Skin of body (tissue), 2 donors: Measurements from ENCODE around the gene PPP2R2D. TPM values are rescaled to one million over a fixed set of nuclear protein-coding genes. Genes with fewer than 3 reads are reported as not detected.

Experiments used
- DNase-seq: peaks from one replicate; lab custom pipeline; 2025; lab: John Stamatoyannopoulos, UW
- total RNA-seq: library from RNA; depleted of rRNA; stranded (reverse); fragments of >200 nt; gene quantifications from one replicate; pipeline ENCODE4 v1.2.3, GENCODE V29; 2014

PPP2R2D gene
- total RNA-seq, 1 donor from 2014 or later, result 39.4 TPM

DNA sequence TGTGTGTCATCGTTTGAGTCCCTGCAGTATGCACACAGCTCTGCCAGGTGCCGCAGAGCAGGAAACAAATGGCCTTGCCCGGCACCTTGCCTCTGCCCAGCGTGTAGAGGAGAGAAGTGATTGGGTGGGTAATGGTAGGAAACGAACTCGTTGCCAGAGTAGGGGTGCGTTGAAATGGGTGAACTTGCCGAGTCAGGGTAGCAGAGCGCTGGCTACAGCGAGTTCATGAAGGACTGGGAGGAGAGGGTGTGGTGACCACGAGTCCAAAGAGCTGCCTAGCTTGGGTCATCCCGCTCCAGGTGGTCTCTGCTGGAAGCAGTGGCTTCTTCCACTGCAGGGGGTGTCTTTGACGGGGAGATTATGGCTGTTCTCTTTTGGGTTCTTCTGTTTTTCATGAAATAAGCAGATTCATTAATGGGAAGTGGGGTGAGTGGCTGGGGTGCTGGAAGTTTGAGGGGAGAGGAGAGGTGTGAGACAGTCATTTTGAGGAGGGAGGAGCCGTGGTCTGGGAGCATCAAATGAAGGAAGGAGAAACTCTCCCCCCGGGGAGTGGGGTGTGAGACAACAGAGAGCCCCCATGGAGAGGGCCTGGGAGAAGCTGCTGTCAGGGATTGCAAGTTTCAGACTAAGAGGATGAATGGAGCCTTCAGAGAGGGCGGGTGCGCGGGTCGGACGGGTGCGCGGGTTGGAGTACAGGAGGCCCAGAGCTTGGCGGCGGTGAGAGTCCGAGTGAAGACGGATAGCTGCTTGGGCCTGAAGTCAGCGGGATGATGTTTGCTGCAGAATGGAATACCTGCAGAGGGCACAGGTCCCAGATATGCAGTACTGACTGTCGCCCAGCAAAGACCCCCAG lies 26.2 kb downstream of the PPP2R2D start:
- DNase-seq, result no peak

DNA sequence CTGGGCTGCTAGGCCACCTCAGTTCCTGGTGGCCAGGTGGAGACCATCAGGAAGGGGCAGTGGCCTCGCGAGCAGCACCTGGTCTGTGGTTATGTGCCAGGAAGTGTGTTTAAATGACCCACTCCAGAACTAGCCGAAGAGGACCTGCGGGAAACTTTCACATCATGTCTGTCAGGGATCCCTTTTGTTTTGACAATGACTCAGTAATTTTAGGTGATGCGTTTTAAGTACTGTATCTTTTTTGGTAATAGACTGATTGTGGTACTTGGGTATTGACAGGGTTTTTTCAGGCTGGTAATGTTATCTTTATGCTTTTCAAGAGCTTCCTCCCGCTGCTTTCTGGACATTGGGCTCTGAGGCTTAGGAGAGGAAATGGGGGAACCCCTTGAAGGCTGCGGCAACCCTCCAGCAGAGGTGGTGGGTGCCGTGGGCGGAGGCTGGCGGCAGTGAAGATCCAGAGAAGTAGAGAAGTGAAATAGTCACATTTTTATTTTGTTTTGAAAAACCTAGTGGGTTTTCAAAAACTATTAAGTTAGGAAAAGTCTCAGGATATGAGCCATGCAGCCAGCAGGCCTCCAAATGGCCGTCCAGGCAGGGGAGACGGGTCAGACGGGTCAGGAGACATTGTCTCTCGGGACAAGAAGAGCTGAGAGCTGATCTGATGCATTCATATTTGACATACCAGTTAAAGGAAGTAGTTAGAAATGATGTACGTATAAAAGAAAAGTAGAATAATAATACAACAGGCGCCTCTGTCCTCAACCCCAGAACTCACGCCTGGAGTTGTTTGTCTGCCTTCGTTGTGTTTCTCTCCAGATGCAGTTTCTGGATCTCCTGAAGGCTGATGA lies 27.7 kb downstream of the PPP2R2D start:
- DNase-seq, result no peak

DNA sequence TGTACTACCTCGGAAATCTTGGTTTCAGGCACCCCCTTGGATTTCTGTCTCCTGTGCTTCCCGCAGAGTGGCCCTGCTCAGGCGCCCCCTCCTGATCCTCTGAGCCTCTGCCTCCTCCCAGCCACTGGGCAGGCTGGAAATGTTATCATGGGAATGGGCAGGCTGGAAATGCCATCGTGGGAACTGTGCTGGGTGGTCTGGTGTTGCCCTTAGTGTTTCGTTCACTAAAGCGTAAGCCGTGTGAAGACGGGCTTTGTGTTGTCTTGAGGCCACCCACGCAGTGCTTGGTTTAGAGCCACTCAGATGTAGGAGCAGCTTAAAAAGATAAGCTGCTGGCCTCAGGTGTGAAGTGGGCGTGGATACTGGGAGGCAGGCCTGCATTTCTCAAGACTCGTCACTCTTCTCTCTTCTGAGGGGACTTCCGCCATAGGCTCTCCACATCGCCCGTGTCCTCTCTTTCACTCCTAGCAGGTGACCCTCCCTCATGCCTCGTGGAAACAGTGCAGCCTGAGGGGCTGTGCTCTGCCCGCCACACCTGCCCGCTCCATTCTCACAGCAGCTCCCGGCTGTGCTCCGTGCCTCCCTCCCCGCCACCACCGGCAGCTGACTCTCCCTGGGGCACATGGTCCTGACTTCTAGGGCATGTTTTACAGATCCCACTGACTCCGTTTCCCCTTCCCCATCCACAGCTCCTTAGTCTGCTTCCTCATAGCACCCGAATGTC lies 28.5 kb downstream of the PPP2R2D start:
- no peak for DNase-seq

DNA sequence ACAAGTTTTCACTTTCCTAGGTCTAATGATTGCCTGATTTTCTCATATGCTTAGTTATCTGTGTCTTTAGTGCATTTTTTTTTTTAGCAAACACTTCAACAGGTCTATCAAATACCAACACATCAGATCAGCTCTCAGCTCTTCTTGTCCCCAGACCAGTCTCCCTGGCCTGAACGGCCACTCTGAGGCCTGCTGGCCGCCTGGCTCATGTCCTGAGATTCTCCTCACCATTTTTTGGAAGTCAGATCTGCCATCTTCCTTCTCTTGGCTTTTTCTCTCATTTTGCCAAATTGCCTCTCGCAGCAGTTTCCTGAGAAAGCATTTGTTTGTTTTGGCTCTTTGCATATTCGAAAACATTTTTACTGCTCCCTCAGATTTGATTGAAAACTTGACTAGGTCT lies 29.3 kb downstream of the PPP2R2D start:
- DNase-seq, result no peak

DNA sequence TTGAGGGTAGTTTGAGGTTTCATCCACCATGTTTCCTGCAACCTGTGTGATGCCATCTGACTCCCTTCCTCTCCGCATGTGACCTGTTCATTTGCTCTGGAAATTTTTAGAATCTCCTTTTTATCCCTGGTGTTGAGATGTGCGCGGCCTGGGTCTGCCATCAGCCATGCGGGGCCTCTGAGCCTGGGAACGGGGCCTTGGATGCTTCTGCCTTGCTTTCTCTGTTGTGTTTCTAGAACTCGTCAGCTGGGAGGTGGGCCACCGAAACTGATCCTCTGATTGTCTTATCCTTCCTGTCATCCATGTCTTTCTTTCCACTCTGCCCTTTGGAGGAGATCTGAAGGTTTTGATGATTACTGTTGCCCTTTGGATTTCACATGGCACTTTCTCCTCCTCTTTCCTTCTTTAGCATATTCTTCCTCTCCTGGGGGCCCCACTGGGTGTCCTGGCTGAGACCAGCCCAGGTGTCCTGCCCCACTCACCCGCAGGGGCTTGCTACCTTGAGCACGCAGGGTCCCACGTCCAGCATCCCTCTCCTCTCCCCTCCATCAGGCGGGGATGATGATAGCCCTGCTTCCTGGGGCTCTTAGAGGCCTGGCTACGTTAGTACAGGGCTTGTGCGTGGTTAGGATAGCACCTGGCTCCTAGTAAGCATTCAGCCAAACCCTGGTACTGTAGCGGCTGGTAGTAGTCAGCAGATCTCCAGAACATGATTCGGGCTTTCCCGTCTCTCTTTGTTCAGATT lies 29.9 kb downstream of the PPP2R2D start:
- DNase-seq, result no peak

DNA sequence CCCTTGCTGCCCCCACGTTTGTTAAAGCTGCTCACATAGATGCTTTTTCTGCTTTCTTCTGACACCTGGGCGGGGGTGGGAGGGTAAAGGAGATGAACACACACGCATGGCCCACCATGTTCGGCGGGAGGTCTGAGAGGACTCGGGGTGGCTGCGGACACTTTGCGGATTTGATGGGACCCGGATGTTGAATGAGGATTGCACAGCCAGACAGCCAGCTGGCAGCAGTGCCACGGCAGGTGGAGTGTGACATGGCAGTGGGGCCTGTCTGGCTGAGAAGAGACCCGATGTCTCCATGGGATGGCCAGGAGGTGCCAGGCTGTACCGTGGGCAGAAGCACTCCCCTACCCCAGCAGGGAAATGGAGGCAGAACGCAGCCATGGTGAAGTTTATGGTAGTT lies 31.2 kb downstream of the PPP2R2D start:
- no peak for DNase-seq

DNA sequence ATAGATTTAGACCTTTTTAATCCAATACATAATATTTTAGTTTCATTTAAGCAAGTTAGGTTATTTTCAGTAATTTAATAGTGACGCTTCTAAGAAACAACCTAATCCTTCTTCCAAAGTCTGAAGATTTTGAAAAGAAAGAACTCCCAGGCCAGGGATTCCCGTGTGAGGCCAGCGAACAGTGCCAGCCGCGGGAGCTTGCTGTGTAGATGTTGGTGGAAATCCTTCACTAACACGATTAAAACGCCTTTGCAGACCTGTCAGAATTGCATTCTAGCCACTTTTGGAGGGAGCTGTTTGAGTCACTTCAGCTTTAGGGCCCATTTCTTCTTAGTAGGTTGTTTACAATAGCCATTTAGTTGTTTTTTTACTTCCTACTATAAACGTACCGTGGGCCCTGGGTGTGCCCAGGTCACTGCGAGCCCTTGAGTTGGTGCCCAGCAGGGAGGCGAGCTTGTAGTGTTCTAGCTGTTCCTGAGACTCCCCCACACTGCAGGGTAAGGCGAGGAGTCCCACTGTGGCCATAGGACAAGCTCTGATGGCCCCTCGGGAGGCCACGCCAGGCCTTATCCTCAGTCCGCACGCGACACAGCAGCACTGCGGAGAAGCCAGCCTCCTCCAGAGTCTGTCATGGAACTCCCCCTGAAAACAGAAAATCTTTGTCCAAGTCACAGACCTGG lies 32.3 kb downstream of the PPP2R2D start:
- no peak for DNase-seq

DNA sequence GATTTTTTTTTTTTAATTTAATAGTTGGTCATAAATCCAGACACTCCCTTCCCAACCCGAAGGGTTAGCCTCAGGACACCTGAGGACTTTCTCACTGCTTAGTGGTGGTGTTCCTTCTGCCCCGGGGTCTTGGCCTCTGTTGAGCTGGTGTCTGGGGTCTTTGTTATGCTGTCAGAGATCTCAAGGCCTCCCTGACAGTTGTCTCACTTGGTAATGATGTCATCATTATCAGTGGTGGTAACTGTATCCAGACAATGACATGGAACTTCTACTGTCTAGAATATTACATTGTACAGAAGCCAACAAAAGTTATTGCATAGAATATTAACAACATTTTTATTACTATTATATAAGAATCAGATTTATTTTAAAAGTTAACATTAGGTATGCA lies 32.9 kb downstream of the PPP2R2D start:
- no peak for DNase-seq

DNA sequence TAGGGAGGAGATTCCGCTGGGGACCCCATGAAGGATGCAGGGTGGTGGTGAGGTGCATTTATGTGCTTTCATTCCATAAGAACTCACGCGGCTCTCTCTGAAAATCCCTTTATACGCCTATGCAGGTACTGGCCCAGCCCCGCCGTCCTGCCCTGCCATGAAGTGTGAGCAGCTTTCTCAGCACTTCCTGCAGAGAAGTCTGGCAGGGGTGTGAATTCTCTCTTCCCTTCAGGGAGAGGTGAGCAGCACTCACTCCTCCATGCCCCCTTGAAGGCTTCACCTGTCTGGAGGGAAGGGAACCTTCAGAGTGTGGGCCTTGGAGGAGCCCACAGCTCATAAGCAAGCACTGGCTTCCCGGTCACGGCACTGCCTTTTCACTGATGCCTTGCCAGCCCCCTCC lies 34.0 kb downstream of the PPP2R2D start:
- no peak for DNase-seq

DNA sequence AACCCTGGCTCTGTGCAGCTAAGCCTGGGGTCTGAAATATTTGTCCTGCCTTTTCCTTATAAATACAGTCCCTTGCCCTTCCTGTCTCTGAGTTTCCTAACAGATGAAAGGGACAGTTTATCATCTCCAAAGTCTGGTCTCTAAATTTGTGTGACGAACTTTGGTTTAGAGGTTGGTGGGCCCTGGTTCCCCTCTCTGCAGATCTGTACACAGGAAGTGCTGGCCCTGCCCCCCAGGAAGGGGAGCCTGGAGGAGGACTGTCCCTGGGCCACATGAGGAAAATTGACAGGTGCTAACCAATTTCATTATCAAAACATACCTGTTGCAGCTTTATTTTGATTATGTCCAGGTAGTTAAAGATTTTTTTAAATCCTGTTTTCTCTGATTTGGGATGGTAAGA lies 34.5 kb downstream of the PPP2R2D start:
- DNase-seq, result no peak

DNA sequence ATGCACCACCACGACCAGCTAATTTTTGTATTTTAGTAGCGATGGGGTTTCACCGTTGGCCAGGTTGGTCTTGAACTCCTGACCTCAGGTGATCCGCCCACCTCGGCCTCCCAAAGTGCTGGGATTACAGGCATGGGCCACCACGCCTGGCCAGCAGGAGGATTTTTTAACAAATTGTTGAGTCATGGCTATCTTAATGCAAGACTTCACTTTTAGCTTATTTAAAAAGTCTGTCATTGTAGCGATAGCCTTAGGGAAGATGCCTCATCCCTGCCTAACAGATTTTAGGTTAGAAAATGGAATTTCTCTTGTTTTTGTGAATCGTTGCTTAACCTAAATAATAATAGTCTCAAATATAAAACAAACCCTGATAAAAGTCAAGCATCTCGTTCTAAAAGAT lies 35.5 kb downstream of the PPP2R2D start:
- DNase-seq, result no peak

DNA sequence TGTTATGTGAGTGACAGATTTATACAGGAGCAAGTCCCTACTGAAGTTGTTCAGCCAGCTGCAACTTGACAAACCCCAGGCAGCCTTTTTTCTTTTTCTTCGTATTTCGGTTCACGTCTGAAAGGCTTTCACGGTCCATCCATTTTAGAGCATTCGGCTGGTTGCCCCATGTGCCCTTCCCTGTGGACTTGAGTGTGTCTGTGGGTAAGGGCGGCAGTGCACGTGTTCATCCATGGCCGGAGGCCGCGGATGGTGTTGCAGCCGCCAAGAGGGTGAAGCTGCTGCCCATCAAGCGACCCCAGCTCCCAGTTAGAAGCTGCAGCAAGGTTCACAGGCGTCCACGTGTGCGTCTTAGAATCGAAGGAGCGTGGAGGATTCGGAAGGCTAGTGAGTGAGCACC lies 35.9 kb downstream of the PPP2R2D start:
- no peak for DNase-seq

DNA sequence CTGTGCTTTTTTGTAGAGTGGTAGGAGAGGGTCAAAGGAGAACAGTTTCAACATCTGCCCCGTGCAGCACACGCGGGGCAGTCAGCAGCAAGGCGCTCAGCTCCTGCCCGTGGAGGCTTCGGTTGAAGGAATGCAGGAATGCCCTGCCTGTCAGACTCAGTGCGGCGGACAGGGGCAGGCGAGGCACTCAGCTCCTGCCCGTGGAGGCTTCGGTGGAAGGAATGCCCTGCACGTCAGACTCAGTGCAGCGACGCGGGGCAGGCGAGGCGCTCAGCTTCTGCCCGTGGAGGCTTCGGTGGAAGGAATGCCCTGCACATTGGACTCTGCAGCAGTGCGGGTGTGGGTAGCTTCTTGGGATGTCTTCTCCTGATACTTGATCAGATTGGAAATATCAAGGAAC lies 37.0 kb downstream of the PPP2R2D start:
- no peak for DNase-seq

DNA sequence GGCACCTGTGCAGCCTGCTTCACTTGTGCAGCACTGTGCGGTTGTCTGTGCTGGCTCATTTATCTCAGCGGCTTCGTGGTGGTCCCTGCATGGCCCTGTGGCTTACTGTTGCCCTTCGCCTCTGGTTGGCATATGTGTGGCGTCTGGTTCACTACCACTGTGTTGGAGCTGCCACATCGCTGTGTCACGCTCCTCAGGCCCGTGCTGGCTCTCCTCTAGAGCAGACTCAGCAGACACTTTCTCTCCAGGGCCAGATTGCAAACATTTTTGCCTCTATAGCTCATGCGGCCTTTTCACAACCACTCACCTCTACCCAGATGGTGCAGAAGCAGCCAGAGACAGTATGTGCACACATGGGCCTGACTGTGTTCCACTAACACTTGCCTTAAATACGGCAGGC lies 37.9 kb downstream of the PPP2R2D start:
- no peak for DNase-seq

DNA sequence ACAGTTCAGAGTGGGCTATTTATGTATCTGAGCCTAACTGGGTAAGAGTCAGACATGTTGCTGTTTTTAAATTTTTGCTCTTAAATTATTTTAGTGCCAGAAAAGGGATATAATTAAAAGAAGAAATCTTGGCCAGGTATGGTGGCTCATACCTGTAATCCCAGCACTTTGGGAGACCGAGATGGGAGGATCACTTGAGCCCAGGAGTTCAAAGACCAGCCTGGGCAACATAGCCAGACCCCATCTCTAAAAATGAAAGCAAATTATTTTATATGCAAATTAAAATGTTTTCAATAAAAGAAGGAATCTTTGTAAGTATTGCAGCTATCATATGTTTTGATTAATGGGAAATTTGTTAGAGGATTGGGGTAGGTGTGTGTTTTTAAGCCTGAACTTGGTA lies 41.6 kb downstream of the PPP2R2D start:
- no peak for DNase-seq

DNA sequence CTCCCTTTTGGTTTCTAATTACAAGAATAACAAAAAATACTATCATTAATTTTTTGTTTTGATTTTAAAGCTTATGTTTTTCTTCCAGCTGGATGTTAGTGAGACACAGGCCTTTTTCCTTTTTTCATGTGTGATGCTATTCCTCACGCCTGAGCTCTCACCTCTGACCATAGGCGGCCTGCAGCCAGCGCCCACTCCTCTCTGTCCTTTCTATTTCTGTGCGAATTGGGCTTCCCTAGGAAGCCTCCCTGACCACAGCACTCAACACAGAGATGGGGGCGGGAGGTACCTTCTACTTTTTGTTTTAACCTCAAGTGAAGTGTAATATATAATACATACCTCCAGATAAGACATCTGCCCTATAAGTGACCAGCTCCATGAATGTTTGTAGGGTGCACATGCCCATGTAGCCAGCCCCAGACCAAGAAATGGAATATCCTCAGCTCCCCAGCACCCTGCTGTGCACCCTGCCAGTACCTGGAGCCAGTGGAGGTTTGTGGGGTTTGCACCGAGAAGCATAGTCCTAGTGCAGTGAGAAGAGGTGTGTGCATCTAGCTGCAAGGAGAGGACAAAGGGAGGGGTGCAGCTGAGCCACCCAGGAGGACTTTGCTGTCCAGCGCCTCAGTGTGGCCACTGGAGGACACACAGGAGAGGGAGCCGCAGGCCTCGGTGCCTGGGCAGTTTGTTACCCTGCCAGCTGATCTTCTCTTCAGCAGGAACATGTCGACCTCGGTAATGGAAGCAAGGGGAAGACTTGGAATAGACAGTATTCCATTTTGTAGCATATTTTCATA lies 42.4 kb downstream of the PPP2R2D start:
- DNase-seq, result no peak

DNA sequence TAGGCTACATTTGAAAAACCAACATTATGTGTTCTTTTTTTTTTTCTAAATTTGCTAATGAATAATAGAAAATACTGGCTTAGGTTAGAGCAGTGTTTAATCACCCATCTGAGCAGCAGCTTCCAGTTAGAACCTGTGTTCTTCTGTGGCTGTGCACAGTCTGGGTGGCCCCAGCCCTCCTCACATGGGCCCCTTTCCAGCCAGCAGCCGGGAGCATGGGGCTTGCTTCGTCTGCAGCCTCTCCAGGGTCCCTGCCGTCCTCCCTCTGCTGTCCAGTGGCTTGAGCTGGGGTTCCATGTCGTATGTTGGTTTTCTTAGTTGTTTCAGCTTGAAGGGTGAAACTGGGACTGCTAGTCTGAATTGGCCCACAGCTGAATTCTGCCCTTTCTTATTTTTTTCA lies 43.6 kb downstream of the PPP2R2D start:
- DNase-seq, result no peak

DNA sequence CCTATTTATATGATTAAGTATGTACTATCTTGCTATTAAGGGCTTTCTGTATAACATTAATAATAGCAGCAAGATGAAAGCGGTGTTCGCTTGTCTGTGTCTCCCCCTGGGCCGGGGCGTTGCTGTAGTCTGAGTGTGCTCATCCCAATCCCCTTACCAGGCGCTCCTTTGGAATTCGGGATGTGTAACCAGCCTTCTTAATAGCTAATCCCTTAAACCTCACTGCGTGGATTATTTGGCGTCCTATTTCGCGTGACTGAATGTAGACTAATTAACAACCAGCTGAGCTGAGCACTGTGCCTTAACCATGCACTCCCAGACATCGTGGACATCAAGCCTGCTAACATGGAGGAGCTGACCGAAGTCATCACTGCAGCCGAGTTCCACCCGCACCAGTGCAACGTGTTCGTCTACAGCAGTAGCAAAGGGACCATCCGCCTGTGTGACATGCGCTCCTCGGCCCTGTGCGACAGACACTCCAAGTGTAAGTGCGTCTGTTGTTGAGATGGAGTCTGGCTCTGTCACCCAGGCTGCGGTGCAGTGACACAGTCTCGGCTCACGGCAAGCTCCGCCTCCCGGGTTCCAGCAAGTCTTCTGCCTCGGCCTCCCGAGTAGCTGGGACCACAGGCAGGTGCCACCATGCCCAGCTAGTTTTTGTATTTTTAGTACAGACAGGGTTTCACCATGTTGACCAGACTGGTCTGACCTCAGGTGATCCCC lies 44.3 kb downstream of the PPP2R2D start:
- no peak for DNase-seq

DNA sequence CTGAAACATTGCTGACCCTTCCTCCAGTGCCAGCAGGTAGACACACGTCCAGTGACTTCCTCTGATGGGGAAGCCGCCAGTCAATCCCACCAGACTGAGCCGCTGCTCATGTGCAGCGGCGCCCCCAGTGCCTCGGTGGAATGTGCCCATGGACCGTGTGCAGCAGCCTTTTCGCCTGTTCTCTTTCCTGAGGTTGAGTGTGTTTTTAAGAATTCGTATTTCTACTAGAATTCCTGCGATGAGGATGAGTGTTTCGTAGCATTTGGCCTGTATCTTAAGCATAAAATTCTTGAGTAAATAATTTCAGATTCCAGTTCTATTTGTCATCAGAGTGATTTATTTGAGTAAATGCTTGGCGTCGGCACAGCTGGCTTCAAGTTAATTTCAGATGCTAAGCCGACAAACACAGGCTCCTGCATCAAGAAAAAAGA lies 45.5 kb downstream of the PPP2R2D start:
- no peak for DNase-seq
